Measurements from ENCODE around the gene NUDT21. TPM values are rescaled to one million over a fixed set of nuclear protein-coding genes. Genes with fewer than 3 reads are reported as not detected.

Gene NUDT21
- total RNA-seq, 1 donor from 2014 or later: 45.8 TPM

DNA sequence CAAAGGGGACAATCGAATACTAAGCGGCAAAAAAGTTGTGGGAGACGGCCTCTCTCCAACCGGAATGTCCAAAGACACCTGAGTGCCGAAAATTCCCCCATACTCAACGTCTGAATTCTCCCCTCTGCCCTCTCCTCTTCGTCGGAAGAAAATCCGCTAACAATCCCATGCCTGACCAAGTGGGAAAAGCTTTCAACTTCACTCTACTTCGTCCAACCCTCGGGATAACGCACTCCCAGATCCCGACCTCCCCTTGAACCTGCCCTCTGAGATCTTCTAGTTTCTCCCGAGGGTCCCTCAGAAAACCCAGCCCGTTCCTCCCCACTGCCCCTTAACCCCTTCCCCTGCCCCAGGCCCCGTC, 26.7 kb downstream of the NUDT21 start:
- Histone ChIP-seq H3K4me3 (ENCODE audit: low read depth, low read length) (peak overlapping the region; percentile 72), H3K36me3 (ENCODE audit: control insufficient read depth, insufficient read depth, low read length) (no peaks in the 10 kb centered on the region), H3K27me3 (ENCODE audit: control insufficient read depth, insufficient read depth, low read length) (no peaks in the 10 kb centered on the region)
- FAIRE-seq: no peak
- TF ChIP-seq, protein P1, sequence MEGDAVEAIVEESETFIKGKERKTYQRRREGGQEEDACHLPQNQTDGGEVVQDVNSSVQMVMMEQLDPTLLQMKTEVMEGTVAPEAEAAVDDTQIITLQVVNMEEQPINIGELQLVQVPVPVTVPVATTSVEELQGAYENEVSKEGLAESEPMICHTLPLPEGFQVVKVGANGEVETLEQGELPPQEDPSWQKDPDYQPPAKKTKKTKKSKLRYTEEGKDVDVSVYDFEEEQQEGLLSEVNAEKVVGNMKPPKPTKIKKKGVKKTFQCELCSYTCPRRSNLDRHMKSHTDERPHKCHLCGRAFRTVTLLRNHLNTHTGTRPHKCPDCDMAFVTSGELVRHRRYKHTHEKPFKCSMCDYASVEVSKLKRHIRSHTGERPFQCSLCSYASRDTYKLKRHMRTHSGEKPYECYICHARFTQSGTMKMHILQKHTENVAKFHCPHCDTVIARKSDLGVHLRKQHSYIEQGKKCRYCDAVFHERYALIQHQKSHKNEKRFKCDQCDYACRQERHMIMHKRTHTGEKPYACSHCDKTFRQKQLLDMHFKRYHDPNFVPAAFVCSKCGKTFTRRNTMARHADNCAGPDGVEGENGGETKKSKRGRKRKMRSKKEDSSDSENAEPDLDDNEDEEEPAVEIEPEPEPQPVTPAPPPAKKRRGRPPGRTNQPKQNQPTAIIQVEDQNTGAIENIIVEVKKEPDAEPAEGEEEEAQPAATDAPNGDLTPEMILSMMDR (IDR thresholded peaks at IDR 0.05; ENCODE audit: insufficient read depth, low read length, severe bottlenecking): no peak
- no peak for DNase-seq (ENCODE audit: low read depth)

GRCh38 chr16:56423584-56424403, 27.3 kb downstream of the NUDT21 start:
- TF ChIP-seq, protein P1 (IDR thresholded peaks at IDR 0.05; ENCODE audit: insufficient read depth, low read length, severe bottlenecking): no peak
- DNase-seq (ENCODE audit: low read depth): no peak
- H3K36me3 ChIP-seq (ENCODE audit: control insufficient read depth, insufficient read depth, low read length): no peaks in the 10 kb centered on the region
- no peaks in the 10 kb centered on the region for H3K27me3 ChIP-seq (ENCODE audit: control insufficient read depth, insufficient read depth, low read length)
- FAIRE-seq: no peak
- H3K4me3 ChIP-seq (ENCODE audit: low read depth, low read length): peak overlapping the region; percentile 72

DNA sequence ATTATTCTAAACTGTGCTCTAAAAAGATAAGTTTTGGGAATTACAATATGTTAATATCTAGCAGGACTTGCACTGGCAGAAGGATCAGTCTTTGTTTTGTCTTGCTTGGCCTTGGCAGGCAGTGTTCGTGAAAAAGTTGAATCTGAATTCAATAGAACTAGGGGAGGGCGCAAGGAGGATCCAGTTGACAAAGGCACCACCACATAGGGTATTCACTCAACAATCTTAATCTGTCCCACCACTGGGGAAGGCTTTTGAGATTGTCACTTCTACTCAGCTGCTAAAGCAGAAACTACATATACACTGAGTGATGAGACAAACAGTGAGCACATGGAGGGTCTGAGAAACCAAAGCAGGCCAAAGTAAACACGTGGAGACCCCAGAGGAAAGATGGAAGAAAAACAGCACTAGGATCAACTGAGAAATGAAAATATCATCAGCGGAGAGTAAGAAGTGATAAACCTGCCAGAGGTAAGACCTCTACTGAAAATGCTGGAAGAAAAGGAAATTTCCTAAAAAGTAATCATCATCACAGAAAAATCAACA, 28.2 kb downstream of the NUDT21 start:
- Histone ChIP-seq H3K27me3 (ENCODE audit: control insufficient read depth, insufficient read depth, low read length) (no peaks in the 10 kb centered on the region), H3K4me3 (ENCODE audit: low read depth, low read length) (no peak overlapping the region), H3K36me3 (ENCODE audit: control insufficient read depth, insufficient read depth, low read length) (no peaks in the 10 kb centered on the region)
- FAIRE-seq (no peak), DNase-seq (ENCODE audit: low read depth) (no peak)
- TF ChIP-seq, protein P1 (IDR thresholded peaks at IDR 0.05; ENCODE audit: insufficient read depth, low read length, severe bottlenecking): no peak

GRCh38 chr16:56421976-56422669, 29.0 kb downstream of the NUDT21 start:
- no peaks in the 10 kb centered on the region for H3K36me3 ChIP-seq (ENCODE audit: control insufficient read depth, insufficient read depth, low read length)
- no peaks in the 10 kb centered on the region for H3K27me3 ChIP-seq (ENCODE audit: control insufficient read depth, insufficient read depth, low read length)
- DNase-seq (ENCODE audit: low read depth): no peak
- no peak for FAIRE-seq
- no peak overlapping the region for H3K4me3 ChIP-seq (ENCODE audit: low read depth, low read length)
- TF ChIP-seq, protein P1 (IDR thresholded peaks at IDR 0.05; ENCODE audit: insufficient read depth, low read length, severe bottlenecking): no peak

DNA sequence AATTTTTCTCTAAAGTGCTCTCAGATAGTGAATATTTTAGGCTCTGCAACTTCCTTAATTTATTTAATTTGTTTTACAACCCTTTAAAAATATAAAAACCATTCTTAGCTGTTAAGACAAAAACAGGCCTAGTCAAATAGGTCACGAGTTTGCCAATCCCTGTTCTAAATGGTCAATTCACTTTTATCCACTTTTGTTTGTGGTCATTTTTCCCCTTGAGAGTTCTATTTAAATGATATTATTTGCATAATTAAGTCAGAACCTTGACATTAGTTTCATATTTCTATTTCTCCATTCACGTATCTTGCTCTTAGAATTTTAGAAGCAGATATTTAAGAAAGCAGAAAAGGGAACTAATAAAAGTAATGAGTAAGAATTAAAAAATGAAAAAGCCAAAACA, 29.8 kb downstream of the NUDT21 start:
- H3K36me3 ChIP-seq (ENCODE audit: control insufficient read depth, insufficient read depth, low read length): no peaks in the 10 kb centered on the region
- TF ChIP-seq, protein P1 (IDR thresholded peaks at IDR 0.05; ENCODE audit: insufficient read depth, low read length, severe bottlenecking): no peak
- no peaks in the 10 kb centered on the region for H3K27me3 ChIP-seq (ENCODE audit: control insufficient read depth, insufficient read depth, low read length)
- FAIRE-seq: no peak
- no peak for DNase-seq (ENCODE audit: low read depth)
- no peak overlapping the region for H3K4me3 ChIP-seq (ENCODE audit: low read depth, low read length)

Data from bronchial epithelial cell (primary cell).